Measurements from ENCODE around the gene BATF. TPM values are rescaled to one million over a fixed set of nuclear protein-coding genes. Genes with fewer than 3 reads are reported as not detected.

Gene BATF
- total RNA-seq, 4 donors from 2014 or later = 0.28 to 6.4 (median 1.3) TPM; not detected in 1

- TF ChIP-seq CTCF (IDR thresholded peaks at IDR 0.05) (no peak), POLR2A (IDR thresholded peaks at IDR 0.05) (no peak)
- no peaks in the 10 kb centered on the region for H3K4me1 ChIP-seq
- H3K36me3 ChIP-seq = no peaks in the 10 kb centered on the region
- intact Hi-C loops (cut with DNase I; ENCODE audit: low total_unique reads) = no loop called here
- H3K9me3 ChIP-seq = no peaks in the 10 kb centered on the region
- no peak overlapping the region for H3K27ac ChIP-seq
- no peak overlapping the region for H3K4me3 ChIP-seq
- H3K27me3 ChIP-seq = no peaks in the 10 kb centered on the region
- no peak for DNase-seq
Observed at GRCh38 chr14:75570797-75571196, 48.5 kb downstream of the BATF start.

- Histone ChIP-seq H3K36me3 (no peaks in the 10 kb centered on the region), H3K4me3 (no peak overlapping the region), H3K27me3 (no peaks in the 10 kb centered on the region), H3K4me1 (no peaks in the 10 kb centered on the region), H3K9me3 (no peaks in the 10 kb centered on the region), H3K27ac (no peak overlapping the region)
- intact Hi-C loops (cut with DNase I; ENCODE audit: low total_unique reads) = no loop called here
- DNase-seq = no peak
- TF ChIP-seq CTCF (IDR thresholded peaks at IDR 0.05) = no peak
- no peak for TF ChIP-seq POLR2A (IDR thresholded peaks at IDR 0.05)
Observed at GRCh38 chr14:75572104-75572503, 49.8 kb downstream of the BATF start.

- no peaks in the 10 kb centered on the region for H3K9me3 ChIP-seq
- DNase-seq = no peak
- no peaks in the 10 kb centered on the region for H3K36me3 ChIP-seq
- H3K4me1 ChIP-seq = peaks cover 0 to 10% of the 10 kb centered on the region in 2 donors
- no peaks in the 10 kb centered on the region for H3K27me3 ChIP-seq
- intact Hi-C loops (cut with DNase I; ENCODE audit: low total_unique reads) = loop anchor here (5.0 kb wide), 1 partner anchor 75 kb away; no protein-coding TSS in a partner anchor
- TF ChIP-seq CTCF (IDR thresholded peaks at IDR 0.05) = no peak
- TF ChIP-seq POLR2A (IDR thresholded peaks at IDR 0.05) = no peak
- no peak overlapping the region for H3K4me3 ChIP-seq
- no peak overlapping the region for H3K27ac ChIP-seq
Observed at GRCh38 chr14:75577090-75577489, 54.8 kb downstream of the BATF start.

- no peak for TF ChIP-seq POLR2A (IDR thresholded peaks at IDR 0.05)
- peak; percentile 65 to 81 (median 78) for TF ChIP-seq CTCF (IDR thresholded peaks at IDR 0.05)
- intact Hi-C loops (cut with DNase I; ENCODE audit: low total_unique reads) = loop anchor here (5.0 kb wide), 1 partner anchor 75 kb away; no protein-coding TSS in a partner anchor
- Histone ChIP-seq H3K36me3 (no peaks in the 10 kb centered on the region), H3K4me1 (peaks cover 0 to 10% of the 10 kb centered on the region in 2 donors), H3K27me3 (no peaks in the 10 kb centered on the region), H3K27ac (peak overlapping the region; percentile 81), H3K9me3 (no peaks in the 10 kb centered on the region), H3K4me3 (peak overlapping the region; percentile 51 to 57)
- DNase-seq = peak; percentile 81 to 84
Observed at GRCh38 chr14:75577729-75578101, 55.4 kb downstream of the BATF start.

GRCh38 chr14:75578102-75578785 lies 56.0 kb downstream of the BATF start, which contains the start of gene FLVCR2:
Gene FLVCR2, plus strand, starts transcription at chr14:75578620. Its CDS starts 353 bp downstream, at chr14:75578973.
- Histone ChIP-seq H3K27ac (peak within 1 kb of the TSS; percentile 81), H3K27me3 (no peaks in the 10 kb centered on the region), H3K4me3 (peak within 1 kb of the TSS; percentile 51 to 57), H3K4me1 (peaks cover 0 to 10% of the 10 kb centered on the region in 2 donors), H3K9me3 (no peaks in the 10 kb centered on the region), H3K36me3 (no peaks in the 10 kb centered on the region)
- intact Hi-C loops (cut with DNase I; ENCODE audit: low total_unique reads) = loop anchor here (5.0 kb wide), 1 partner anchor 74 kb away; no protein-coding TSS in a partner anchor
- DNase-seq = peak; percentile 80 to 82
- TF ChIP-seq POLR2A (IDR thresholded peaks at IDR 0.05) (peak; percentile 30 to 33), CTCF (IDR thresholded peaks at IDR 0.05) (no peak)

All from uterus (tissue), 4 donors.